Measurements from ENCODE around the gene COPZ1. TPM values are rescaled to one million over a fixed set of nuclear protein-coding genes. Genes with fewer than 3 reads are reported as not detected.

The COPZ1 gene
- total RNA-seq, 1 donor, result 104 TPM

DNA sequence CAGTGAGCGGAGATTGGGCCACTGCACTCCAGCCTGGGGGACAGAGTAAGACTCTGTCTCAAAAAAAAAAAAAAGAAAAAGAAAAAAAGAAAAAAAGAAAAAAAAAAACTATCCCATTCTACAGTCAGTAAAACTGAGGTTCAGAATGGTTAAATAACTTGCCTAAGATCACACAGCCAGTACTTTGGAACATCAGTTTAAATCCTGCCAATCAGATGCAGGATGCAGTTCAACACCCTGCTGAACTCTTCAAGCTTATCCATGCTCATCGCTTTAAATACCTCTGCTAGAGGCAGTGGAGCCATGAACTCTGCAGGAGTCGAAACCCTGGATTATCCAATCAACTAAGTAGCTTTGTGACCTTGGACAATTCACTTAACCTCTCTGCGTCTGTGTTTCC, 56.2 kb downstream of the COPZ1 start:
- Histone ChIP-seq H3K4me2 (ENCODE audit: insufficient read depth, low read length) (no peak overlapping the region), H3K4me3 (ENCODE audit: insufficient read depth, low read length) (no peak overlapping the region), H4K20me1 (ENCODE audit: insufficient read depth, low read length) (no peaks in the 10 kb centered on the region), H3K27me3 (ENCODE audit: insufficient read depth, low read length) (no peaks in the 10 kb centered on the region), H3K36me3 (ENCODE audit: insufficient read depth, low read length) (no peaks in the 10 kb centered on the region), H3K4me1 (ENCODE audit: insufficient read depth, low read length) (peaks cover 18% of the 10 kb centered on the region), H3K27ac (ENCODE audit: low read depth, low read length) (no peak overlapping the region), H3K9me3 (ENCODE audit: low read depth, low read length) (no peaks in the 10 kb centered on the region), H2AFZ (ENCODE audit: low read length) (no peak overlapping the region), H3K79me2 (ENCODE audit: insufficient read depth, low read length) (no peaks in the 10 kb centered on the region)
- TF ChIP-seq, protein P1, sequence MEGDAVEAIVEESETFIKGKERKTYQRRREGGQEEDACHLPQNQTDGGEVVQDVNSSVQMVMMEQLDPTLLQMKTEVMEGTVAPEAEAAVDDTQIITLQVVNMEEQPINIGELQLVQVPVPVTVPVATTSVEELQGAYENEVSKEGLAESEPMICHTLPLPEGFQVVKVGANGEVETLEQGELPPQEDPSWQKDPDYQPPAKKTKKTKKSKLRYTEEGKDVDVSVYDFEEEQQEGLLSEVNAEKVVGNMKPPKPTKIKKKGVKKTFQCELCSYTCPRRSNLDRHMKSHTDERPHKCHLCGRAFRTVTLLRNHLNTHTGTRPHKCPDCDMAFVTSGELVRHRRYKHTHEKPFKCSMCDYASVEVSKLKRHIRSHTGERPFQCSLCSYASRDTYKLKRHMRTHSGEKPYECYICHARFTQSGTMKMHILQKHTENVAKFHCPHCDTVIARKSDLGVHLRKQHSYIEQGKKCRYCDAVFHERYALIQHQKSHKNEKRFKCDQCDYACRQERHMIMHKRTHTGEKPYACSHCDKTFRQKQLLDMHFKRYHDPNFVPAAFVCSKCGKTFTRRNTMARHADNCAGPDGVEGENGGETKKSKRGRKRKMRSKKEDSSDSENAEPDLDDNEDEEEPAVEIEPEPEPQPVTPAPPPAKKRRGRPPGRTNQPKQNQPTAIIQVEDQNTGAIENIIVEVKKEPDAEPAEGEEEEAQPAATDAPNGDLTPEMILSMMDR (IDR thresholded peaks at IDR 0.05; ENCODE audit: extremely low read depth, low read depth, low read length), result no peak
- DNase-seq (ENCODE audit: insufficient read length, low spot score, missing footprints), result no peak

DNA sequence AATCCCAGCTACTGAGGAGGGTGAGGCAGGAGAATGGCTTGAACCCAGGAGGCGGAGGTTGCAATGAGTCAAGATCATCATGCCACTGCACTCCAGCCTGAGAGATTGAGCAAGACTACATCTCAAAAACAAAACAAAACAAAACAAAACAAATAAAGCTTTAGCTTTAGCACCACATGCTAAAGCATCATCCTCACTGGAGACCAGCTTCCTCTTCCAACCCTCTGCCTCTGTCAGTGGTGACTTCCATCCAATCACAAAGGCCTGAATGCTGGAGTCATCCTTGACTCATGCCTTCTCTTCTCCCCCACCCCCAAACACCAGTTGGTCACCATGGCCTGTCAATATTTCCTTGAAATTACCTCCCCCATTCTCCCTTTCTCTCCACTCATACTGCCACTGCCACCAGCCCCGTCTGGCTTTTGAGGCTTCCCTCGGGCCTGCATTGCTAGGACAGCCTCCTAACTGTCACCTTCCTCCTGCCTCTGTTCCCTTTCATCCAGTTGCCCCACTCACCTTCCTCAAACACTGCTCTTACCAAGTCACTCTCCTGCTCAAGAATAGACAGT, 58.2 kb downstream of the COPZ1 start:
- Histone ChIP-seq H3K27me3 (ENCODE audit: insufficient read depth, low read length) (no peaks in the 10 kb centered on the region), H3K79me2 (ENCODE audit: insufficient read depth, low read length) (no peaks in the 10 kb centered on the region), H3K9me3 (ENCODE audit: low read depth, low read length) (no peaks in the 10 kb centered on the region), H3K4me3 (ENCODE audit: insufficient read depth, low read length) (no peak overlapping the region), H3K4me1 (ENCODE audit: insufficient read depth, low read length) (peaks cover 18% of the 10 kb centered on the region), H4K20me1 (ENCODE audit: insufficient read depth, low read length) (no peaks in the 10 kb centered on the region), H3K36me3 (ENCODE audit: insufficient read depth, low read length) (no peaks in the 10 kb centered on the region), H3K4me2 (ENCODE audit: insufficient read depth, low read length) (peak overlapping the region; percentile 49), H3K27ac (ENCODE audit: low read depth, low read length) (peak overlapping the region; percentile 83), H2AFZ (ENCODE audit: low read length) (peak overlapping the region; percentile 46)
- peak; percentile 99 for DNase-seq (ENCODE audit: insufficient read length, low spot score, missing footprints)
- TF ChIP-seq, protein P1 (IDR thresholded peaks at IDR 0.05; ENCODE audit: extremely low read depth, low read depth, low read length), result no peak

DNA sequence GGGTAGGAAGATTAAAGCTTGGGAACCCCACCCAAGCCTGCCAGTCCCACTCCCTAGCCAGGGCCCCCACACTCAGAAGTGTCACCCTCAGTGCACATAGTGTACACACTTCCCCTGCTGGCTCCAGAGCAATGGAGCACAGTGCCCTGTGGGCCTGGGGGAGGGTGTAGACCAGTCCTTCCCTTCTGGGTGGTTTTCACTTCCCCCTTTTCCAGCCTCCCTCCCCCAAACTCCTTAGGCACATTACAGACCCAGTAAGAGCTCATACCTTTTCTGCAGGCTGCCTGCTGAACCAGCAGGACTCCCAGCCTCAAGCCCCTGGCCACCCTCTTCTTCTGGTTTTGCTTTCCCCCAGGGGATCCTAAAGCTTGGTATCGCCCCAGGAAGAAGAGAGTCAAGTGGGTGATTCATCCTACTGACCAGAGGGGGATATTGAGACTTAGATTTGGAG, 59.7 kb downstream of the COPZ1 start, which contains the start of gene ZNF385A:
Gene ZNF385A (minus strand): TSS at position 143 of the 451 bp plus-strand sequence. CDS start 219 bp downstream, outside the sequence.
- Histone ChIP-seq H3K79me2 (ENCODE audit: insufficient read depth, low read length) (no peaks in the 10 kb centered on the region), H3K4me3 (ENCODE audit: insufficient read depth, low read length) (no peak within 1 kb of the TSS), H3K4me2 (ENCODE audit: insufficient read depth, low read length) (no peak within 1 kb of the TSS), H2AFZ (ENCODE audit: low read length) (no peak within 1 kb of the TSS), H3K9me3 (ENCODE audit: low read depth, low read length) (no peaks in the 10 kb centered on the region), H4K20me1 (ENCODE audit: insufficient read depth, low read length) (no peaks in the 10 kb centered on the region), H3K36me3 (ENCODE audit: insufficient read depth, low read length) (no peaks in the 10 kb centered on the region), H3K27me3 (ENCODE audit: insufficient read depth, low read length) (no peaks in the 10 kb centered on the region), H3K4me1 (ENCODE audit: insufficient read depth, low read length) (peaks cover 13% of the 10 kb centered on the region), H3K27ac (ENCODE audit: low read depth, low read length) (peak within 1 kb of the TSS; percentile 83)
- TF ChIP-seq, protein P1 (IDR thresholded peaks at IDR 0.05; ENCODE audit: extremely low read depth, low read depth, low read length), result no peak
- peak; percentile 81 for DNase-seq (ENCODE audit: insufficient read length, low spot score, missing footprints)

DNA sequence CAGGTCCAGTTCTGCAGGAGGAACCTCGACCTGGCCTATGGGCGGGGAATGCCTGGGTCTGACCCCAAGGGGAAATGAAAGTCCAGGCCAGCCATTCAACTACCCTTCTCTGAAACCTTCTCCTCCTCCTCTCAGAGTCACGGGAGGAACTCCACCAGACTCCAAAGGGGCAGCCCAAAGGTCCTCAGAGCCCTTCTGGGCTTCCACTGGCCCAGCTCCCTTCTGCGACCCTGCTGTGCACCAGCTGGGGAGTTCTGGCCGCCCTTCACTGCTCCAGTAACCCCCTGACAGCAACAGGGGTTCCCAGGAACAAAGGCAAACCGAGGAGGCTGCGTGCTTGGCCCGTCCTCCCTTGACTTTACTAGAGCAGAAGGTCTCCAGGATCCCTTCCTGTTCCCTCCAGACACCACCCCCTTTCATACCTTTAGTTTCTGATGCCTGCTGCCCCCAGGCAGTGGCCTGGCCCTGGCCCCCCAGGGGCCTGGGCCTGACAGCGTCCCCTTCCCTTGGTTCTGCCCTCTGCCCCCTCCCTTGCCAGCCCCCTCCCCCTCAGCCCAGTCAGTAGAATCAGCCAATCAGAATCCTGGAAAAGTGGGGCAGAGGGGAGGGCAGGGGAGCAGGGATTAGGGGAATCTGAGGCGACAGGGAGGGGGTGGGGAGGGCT, 60.5 kb downstream of the COPZ1 start:
- no peak overlapping the region for H3K27ac ChIP-seq (ENCODE audit: low read depth, low read length)
- no peaks in the 10 kb centered on the region for H3K36me3 ChIP-seq (ENCODE audit: insufficient read depth, low read length)
- no peak overlapping the region for H3K4me3 ChIP-seq (ENCODE audit: insufficient read depth, low read length)
- TF ChIP-seq, protein P1 (IDR thresholded peaks at IDR 0.05; ENCODE audit: extremely low read depth, low read depth, low read length), result no peak
- DNase-seq (ENCODE audit: insufficient read length, low spot score, missing footprints), result peak; percentile 53
- no peaks in the 10 kb centered on the region for H3K27me3 ChIP-seq (ENCODE audit: insufficient read depth, low read length)
- H2AFZ ChIP-seq (ENCODE audit: low read length), result no peak overlapping the region
- H3K4me2 ChIP-seq (ENCODE audit: insufficient read depth, low read length), result no peak overlapping the region
- H3K9me3 ChIP-seq (ENCODE audit: low read depth, low read length), result no peaks in the 10 kb centered on the region
- no peaks in the 10 kb centered on the region for H4K20me1 ChIP-seq (ENCODE audit: insufficient read depth, low read length)
- peaks cover 13% of the 10 kb centered on the region for H3K4me1 ChIP-seq (ENCODE audit: insufficient read depth, low read length)
- H3K79me2 ChIP-seq (ENCODE audit: insufficient read depth, low read length), result no peaks in the 10 kb centered on the region

Data from osteoblast (primary cell).